H9 (cell line): ENCODE results near the gene DPP8. TPM values are rescaled to one million over a fixed set of nuclear protein-coding genes. Genes with fewer than 3 reads are reported as not detected.
A peak's percentile ranks its signal among the peaks of the same experiment; 100 is the strongest.
"Not testable (repeated sequence)": the region's sequence is repeated elsewhere in the genome, so short reads cannot be mapped to it uniquely, and the experiment has no call there.

Experiments
- DNase-seq: peaks from one replicate; pipeline ENCODE4 v3.0.0-alpha.2; 2017
- H2AFZ ChIP-seq: one replicate; pipeline ENCODE4 v1.6.1; 2013; ENCODE audit warnings: mild to moderate bottlenecking, low read length, control low read depth, moderate library complexity
- H2AK5ac ChIP-seq: 2 replicates; pipeline ENCODE4 v1.6.1; 2013; ENCODE audit warnings: low read length, control low read depth, mixed read lengths; ENCODE audit not compliant: insufficient read length
- H2BK120ac ChIP-seq: one replicate; pipeline ENCODE4 v1.6.1; 2013; ENCODE audit warnings: low read depth, mild to moderate bottlenecking, low read length, control low read depth, inconsistent platforms; ENCODE audit not compliant: poor library complexity, severe bottlenecking
- H2BK12ac ChIP-seq: 2 replicates; pipeline ENCODE4 v1.6.1; 2013; ENCODE audit warnings: low read length, control low read depth, mixed read lengths, low read depth; ENCODE audit not compliant: insufficient read length
- H2BK15ac ChIP-seq: 2 replicates; pipeline ENCODE4 v1.6.1; 2013; ENCODE audit warnings: low read depth, low read length, control low read depth
- H2BK20ac ChIP-seq: one replicate; pipeline ENCODE4 v1.6.1; 2013; ENCODE audit warnings: low read depth, mild to moderate bottlenecking, low read length, control low read depth, inconsistent platforms; ENCODE audit not compliant: poor library complexity, severe bottlenecking
- H2BK5ac ChIP-seq: 2 replicates; pipeline ENCODE4 v1.6.1; 2013; ENCODE audit warnings: low read length, control low read depth, mixed read lengths; ENCODE audit not compliant: insufficient read length
- H3K14ac ChIP-seq: 2 replicates; pipeline ENCODE4 v1.6.1; 2013; ENCODE audit warnings: low read length, control low read depth; ENCODE audit not compliant: insufficient read depth
- H3K18ac ChIP-seq: 2 replicates; pipeline ENCODE4 v1.6.1; 2013; ENCODE audit warnings: low read depth, mild to moderate bottlenecking, mixed read lengths, low read length, control low read depth; ENCODE audit not compliant: insufficient read length
- H3K23ac ChIP-seq: 2 replicates; pipeline ENCODE4 v1.6.1; 2013; ENCODE audit warnings: low read length, control low read depth, mixed read lengths, low read depth; ENCODE audit not compliant: insufficient read length
- H3K23me2 ChIP-seq: 2 replicates; pipeline ENCODE4 v1.6.1; 2013; ENCODE audit warnings: low read depth, mild to moderate bottlenecking, mixed read lengths, low read length, control low read depth; ENCODE audit not compliant: insufficient read length, poor library complexity, severe bottlenecking
- H3K27ac ChIP-seq: 2 replicates; pipeline ENCODE4 v1.5.1; 2013; ENCODE audit warnings: low read length, control low read depth, mixed read lengths, low read depth; ENCODE audit not compliant: insufficient read length
- H3K27me3 ChIP-seq: 2 replicates; pipeline ENCODE4 v1.6.1; 2013; ENCODE audit warnings: low read length, control low read depth, inconsistent platforms; ENCODE audit not compliant: insufficient read depth
- H3K4ac ChIP-seq: 2 replicates; pipeline ENCODE4 v1.6.1; 2013; ENCODE audit warnings: low read depth, mild to moderate bottlenecking, control low read depth, inconsistent platforms, low read length, moderate library complexity
- H3K4me1 ChIP-seq: 2 replicates; pipeline ENCODE4 v1.6.1; 2013; ENCODE audit warnings: low read length, control low read depth, inconsistent platforms; ENCODE audit not compliant: insufficient read depth
- H3K4me2 ChIP-seq: 2 replicates; pipeline ENCODE4 v1.6.1; 2013; ENCODE audit warnings: low read length, control low read depth, mixed read lengths; ENCODE audit not compliant: insufficient read length, insufficient read depth
- H3K56ac ChIP-seq: 2 replicates; pipeline ENCODE4 v1.6.1; 2013; ENCODE audit warnings: low read depth, mild to moderate bottlenecking, mixed read lengths, low read length, control low read depth; ENCODE audit not compliant: insufficient read length
- H3K79me1 ChIP-seq: 2 replicates; pipeline ENCODE4 v1.6.1; 2013; ENCODE audit warnings: low read depth, mild to moderate bottlenecking, moderate library complexity, low read length, control low read depth, inconsistent platforms; ENCODE audit not compliant: insufficient read depth, poor library complexity, severe bottlenecking
- H3K79me2 ChIP-seq: 2 replicates; pipeline ENCODE4 v1.6.1; 2013; ENCODE audit warnings: low read length, control low read depth, inconsistent platforms; ENCODE audit not compliant: insufficient read depth
- H3K9ac ChIP-seq: 2 replicates; pipeline ENCODE4 v1.6.1; 2013; ENCODE audit warnings: low read length, control low read depth, mixed read lengths; ENCODE audit not compliant: insufficient read length; ENCODE audit errors: extremely low read depth
- H3K9me3 ChIP-seq: one replicate; pipeline ENCODE4 v1.6.1; 2013; ENCODE audit warnings: low read depth, low read length, inconsistent platforms; ENCODE audit not compliant: control insufficient read depth
- H3T11ph ChIP-seq: one replicate; pipeline ENCODE4 v1.6.1; 2013; ENCODE audit warnings: mild to moderate bottlenecking, low read length, control low read depth, inconsistent platforms
- H4K20me1 ChIP-seq: one replicate; pipeline ENCODE4 v1.6.1; 2013; ENCODE audit not compliant: control insufficient read depth, insufficient read length, insufficient read depth
- H4K5ac ChIP-seq: 2 replicates; pipeline ENCODE4 v1.6.1; 2013; ENCODE audit warnings: low read depth, mild to moderate bottlenecking, mixed read lengths, low read length, control low read depth; ENCODE audit not compliant: insufficient read length
- H4K8ac ChIP-seq: replicated peaks from 2 replicates; pipeline ENCODE4 v1.6.1; 2013; ENCODE audit warnings: low read length, control low read depth, mixed read lengths, low read depth; ENCODE audit not compliant: insufficient read length
- H4K91ac ChIP-seq: 2 replicates; pipeline ENCODE4 v1.6.1; 2013; ENCODE audit warnings: low read depth, mild to moderate bottlenecking, moderate library complexity, mixed read lengths, low read length, control low read depth; ENCODE audit not compliant: insufficient read length
- H3K27ac Mint-ChIP-seq, 3 experiments: 2 replicates in 2 of 3; 3 replicates in 1 of 3; pipeline ENCODE4 v1.8.0; 2020 to 2021; ENCODE audit warnings: mixed read lengths in 3 of 3, mild to moderate bottlenecking in 1 of 3, moderate library complexity in 1 of 3
- H3K27me3 Mint-ChIP-seq: 2 replicates; pipeline ENCODE4 v1.8.0; 2021; ENCODE audit warnings: low read depth, mild to moderate bottlenecking, moderate library complexity, mixed read lengths
- H3K36me3 Mint-ChIP-seq, 3 experiments: 2 replicates in 2 of 3; 3 replicates in 1 of 3; pipeline ENCODE4 v1.8.0; 2020 to 2021; ENCODE audit warnings: low read depth in 3 of 3, mixed read lengths in 3 of 3; ENCODE audit not compliant: insufficient read depth in 1 of 3
- H3K4me1 Mint-ChIP-seq, 2 experiments: 2 replicates each; pipeline ENCODE4 v1.8.0; 2020; ENCODE audit warnings: mixed read lengths in 2 of 2
- H3K4me3 Mint-ChIP-seq, 2 experiments: 2 replicates in 1 of 2; 3 replicates in 1 of 2; pipeline ENCODE4 v1.8.0; 2020 to 2021; ENCODE audit warnings: mild to moderate bottlenecking in 2 of 2, mixed read lengths in 2 of 2, moderate library complexity in 1 of 2
- H3K9me3 Mint-ChIP-seq, 2 experiments: 2 replicates in 1 of 2; 3 replicates in 1 of 2; pipeline ENCODE4 v1.8.0; 2020; ENCODE audit warnings: mild to moderate bottlenecking in 2 of 2, mixed read lengths in 2 of 2, moderate library complexity in 1 of 2
- CTCF ChIP-seq: fragments of 200-600 bp; sonication (generic); conservative IDR thresholded peaks from 3 replicates; pipeline ENCODE4 v1.8.0; 2021; ENCODE audit warnings: antibody characterized with exemption, mild to moderate bottlenecking
- WGBS: extraction: QIAGEN DNeasy Blood & Tissue Kit; methylation state at CpG from one replicate; pipeline ENCODE4 v1.1.7; 2013; ENCODE audit warnings: missing lambda C conversion rate, low lambda C conversion rate, mixed read lengths; ENCODE audit not compliant: insufficient read length; ENCODE audit errors: extremely low coverage; 5-methylcytosine and 5-hydroxymethylcytosine counted together
- total RNA-seq: library from RNA; stranded (reverse); gene quantifications from 2 replicates; pipeline ENCODE4 v1.2.1, GENCODE V29; 2021

DPP8 gene
- total RNA-seq, 1 experiment from 2014 or later, result 26.6 TPM

DNA sequence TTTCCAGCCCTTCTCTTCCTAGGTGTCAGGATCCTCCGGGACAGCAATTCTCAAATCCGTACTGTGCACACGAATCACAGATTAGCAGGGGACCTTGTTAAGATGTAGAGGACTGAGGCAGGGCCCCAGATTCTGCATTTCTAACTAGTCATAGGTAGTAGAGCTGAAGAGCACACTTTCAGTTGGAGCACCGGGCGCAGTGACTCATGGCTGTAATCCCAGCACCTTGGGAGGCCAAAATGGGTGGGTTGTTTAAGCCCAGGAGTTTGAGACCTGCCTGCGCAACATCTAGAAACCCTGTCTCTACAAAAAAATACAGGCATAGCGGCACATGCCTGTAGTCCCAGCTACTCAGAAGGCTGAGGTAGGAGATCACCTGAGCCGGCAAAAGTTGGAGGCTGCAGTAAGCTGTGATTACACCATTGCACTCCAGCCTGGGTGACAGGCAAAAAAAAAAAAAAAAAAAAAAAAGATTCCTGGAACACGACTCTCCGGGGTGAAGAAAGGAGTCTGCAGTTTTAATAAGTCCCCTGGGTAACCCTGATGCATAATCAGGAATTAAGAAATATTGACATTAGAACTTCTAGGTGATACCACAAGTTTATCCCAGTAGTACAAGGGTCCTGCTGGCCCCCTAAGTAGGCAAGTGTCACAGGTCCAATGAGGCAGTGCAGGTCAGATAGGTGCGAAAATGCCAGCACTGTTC is 118.3 kb downstream of the DPP8 start:
- H3K4me3 Mint-ChIP-seq, result no peak overlapping the region; a peak in 1 of 5 replicates
- H2BK15ac ChIP-seq, result no peak overlapping the region
- H3K9me3 Mint-ChIP-seq, result no peaks in the 10 kb centered on the region
- no peak overlapping the region for H4K8ac ChIP-seq
- no peak overlapping the region for H3K18ac ChIP-seq
- H3K27ac ChIP-seq, result no peak overlapping the region
- no peak overlapping the region for H2BK20ac ChIP-seq
- H2BK12ac ChIP-seq, result no peak overlapping the region
- no peak overlapping the region for H2BK5ac ChIP-seq
- no peak overlapping the region for H2AK5ac ChIP-seq
- no peak overlapping the region for H3T11ph ChIP-seq
- H3K56ac ChIP-seq, result no peak overlapping the region
- no peaks in the 10 kb centered on the region for H4K20me1 ChIP-seq
- no peak overlapping the region for H3K4me2 ChIP-seq
- no peak overlapping the region for H4K5ac ChIP-seq
- H3K4me1 Mint-ChIP-seq, result peaks cover 23 to 36% of the 10 kb centered on the region in 2 experiments
- WGBS, result no CpG with 5 or more reads among the region's 11 CpGs
- no peak overlapping the region for H3K4ac ChIP-seq
- H2AFZ ChIP-seq, result no peak overlapping the region
- H3K23ac ChIP-seq, result no peak overlapping the region
- no peak overlapping the region for H3K9ac ChIP-seq
- peaks cover 12% of the 10 kb centered on the region for H3K27me3 Mint-ChIP-seq
- no peak overlapping the region for H3K14ac ChIP-seq
- no peak for DNase-seq
- H3K23me2 ChIP-seq, result peaks cover 11% of the 10 kb centered on the region
- no peak overlapping the region for H4K91ac ChIP-seq
- peaks cover 3% of the 10 kb centered on the region; the same call in 1 of the 2 replicates for H3K4me1 ChIP-seq
- peaks cover 11 to 17% (median 14%) of the 10 kb centered on the region in 3 experiments; a peak in 6 of 7 replicates for H3K36me3 Mint-ChIP-seq
- H2BK120ac ChIP-seq, result no peak overlapping the region
- no peaks in the 10 kb centered on the region; the same call in 1 of the 2 replicates for H3K79me2 ChIP-seq
- no peaks in the 10 kb centered on the region for H3K79me1 ChIP-seq
- H3K27ac Mint-ChIP-seq, result peak overlapping the region in 2 of 3 experiments; percentile 27 to 50; a peak in 2 of 7 replicates
- no peaks in the 10 kb centered on the region for H3K9me3 ChIP-seq
- peaks cover 18% of the 10 kb centered on the region; the same call in 1 of the 2 replicates for H3K27me3 ChIP-seq
- no peak for TF ChIP-seq CTCF

DNA sequence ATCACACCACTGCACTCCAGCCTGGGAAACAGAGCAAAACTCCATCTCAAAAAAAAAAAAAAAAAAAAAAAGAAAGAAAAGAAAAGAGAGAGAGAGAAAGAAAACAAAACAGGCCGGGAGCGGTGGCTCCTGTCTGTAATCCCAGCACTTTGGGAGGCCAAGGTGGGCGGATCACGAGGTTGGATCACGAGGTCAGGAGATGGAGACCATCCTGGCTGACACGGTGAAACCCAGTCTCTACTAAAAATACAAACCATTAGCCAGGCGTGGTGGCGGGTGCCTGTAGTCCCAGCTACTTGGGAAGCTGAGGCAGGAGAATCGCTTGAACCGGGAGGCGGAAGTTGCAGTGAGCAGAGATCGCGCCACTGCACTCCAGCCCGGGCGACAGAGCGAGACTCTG is 119.0 kb downstream of the DPP8 start:
- peaks cover 11% of the 10 kb centered on the region for H3K23me2 ChIP-seq
- H2BK12ac ChIP-seq, H2AFZ ChIP-seq, H4K8ac ChIP-seq, H3K9ac ChIP-seq, H3K9me3 ChIP-seq, H3K23ac ChIP-seq, H4K5ac ChIP-seq, H3K56ac ChIP-seq, H3K14ac ChIP-seq, H2BK5ac ChIP-seq, H3K18ac ChIP-seq, H3K4ac ChIP-seq, H3K27ac ChIP-seq, H3K4me1 ChIP-seq, H3K79me2 ChIP-seq, H3K79me1 ChIP-seq, H3T11ph ChIP-seq, H3K27ac Mint-ChIP-seq, H3K4me2 ChIP-seq, H4K20me1 ChIP-seq, H2AK5ac ChIP-seq, H4K91ac ChIP-seq, H3K9me3 Mint-ChIP-seq, DNase-seq, H3K4me3 Mint-ChIP-seq, H2BK120ac ChIP-seq, H2BK15ac ChIP-seq, H2BK20ac ChIP-seq: not testable (repeated sequence)
- peaks cover 12% of the 10 kb centered on the region for H3K27me3 Mint-ChIP-seq
- no CpG with 5 or more reads among the region's 16 CpGs for WGBS
- peaks cover 16 to 29% of the 10 kb centered on the region in 2 experiments for H3K4me1 Mint-ChIP-seq
- peaks cover 17 to 24% (median 17%) of the 10 kb centered on the region in 3 experiments; a peak in 6 of 7 replicates for H3K36me3 Mint-ChIP-seq
- H3K27me3 ChIP-seq, result peaks cover 18% of the 10 kb centered on the region; the same call in 1 of the 2 replicates
